GM21526 (cell line): ENCODE results near the gene CENPB.

Experiments
- ATAC-seq: cut with Tn5 transposase; IDR thresholded peaks from one replicate; pipeline ENCODE4 v1.9.1; 2021; ENCODE audit warnings: moderate library complexity; ENCODE audit not compliant: unreplicated experiment, low FRiP score

The CENPB gene

DNA sequence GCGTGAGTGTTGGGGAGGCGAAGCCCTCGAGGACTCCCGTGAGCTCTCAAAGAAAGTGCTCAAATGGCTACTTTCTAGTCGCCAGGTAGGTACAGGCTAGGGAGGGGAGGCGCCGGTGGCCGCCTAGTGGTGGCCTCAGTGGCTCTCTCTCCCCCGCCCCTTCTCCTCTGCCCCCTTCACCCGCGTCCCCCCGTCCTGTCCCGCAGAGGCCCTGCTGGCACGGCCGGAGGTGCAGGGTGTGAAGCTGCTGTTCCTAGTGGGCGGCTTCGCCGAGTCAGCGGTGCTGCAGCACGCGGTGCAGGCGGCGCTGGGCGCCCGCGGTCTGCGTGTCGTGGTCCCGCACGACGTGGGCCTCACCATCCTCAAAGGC, 35.2 kb downstream of the CENPB start:
- no peak for ATAC-seq

GRCh38 chr20:3749689-3750531, 36.6 kb downstream of the CENPB start:
- no peak for ATAC-seq

- no peak for ATAC-seq
Observed at GRCh38 chr20:3749087-3749688, 37.4 kb downstream of the CENPB start.

- no peak for ATAC-seq
Observed at GRCh38 chr20:3748073-3748472, 38.5 kb downstream of the CENPB start.

- no peak for ATAC-seq
Observed at GRCh38 chr20:3747471-3747870, 39.1 kb downstream of the CENPB start.

GRCh38 chr20:3745686-3746173, 40.8 kb downstream of the CENPB start:
- ATAC-seq: no peak

DNA sequence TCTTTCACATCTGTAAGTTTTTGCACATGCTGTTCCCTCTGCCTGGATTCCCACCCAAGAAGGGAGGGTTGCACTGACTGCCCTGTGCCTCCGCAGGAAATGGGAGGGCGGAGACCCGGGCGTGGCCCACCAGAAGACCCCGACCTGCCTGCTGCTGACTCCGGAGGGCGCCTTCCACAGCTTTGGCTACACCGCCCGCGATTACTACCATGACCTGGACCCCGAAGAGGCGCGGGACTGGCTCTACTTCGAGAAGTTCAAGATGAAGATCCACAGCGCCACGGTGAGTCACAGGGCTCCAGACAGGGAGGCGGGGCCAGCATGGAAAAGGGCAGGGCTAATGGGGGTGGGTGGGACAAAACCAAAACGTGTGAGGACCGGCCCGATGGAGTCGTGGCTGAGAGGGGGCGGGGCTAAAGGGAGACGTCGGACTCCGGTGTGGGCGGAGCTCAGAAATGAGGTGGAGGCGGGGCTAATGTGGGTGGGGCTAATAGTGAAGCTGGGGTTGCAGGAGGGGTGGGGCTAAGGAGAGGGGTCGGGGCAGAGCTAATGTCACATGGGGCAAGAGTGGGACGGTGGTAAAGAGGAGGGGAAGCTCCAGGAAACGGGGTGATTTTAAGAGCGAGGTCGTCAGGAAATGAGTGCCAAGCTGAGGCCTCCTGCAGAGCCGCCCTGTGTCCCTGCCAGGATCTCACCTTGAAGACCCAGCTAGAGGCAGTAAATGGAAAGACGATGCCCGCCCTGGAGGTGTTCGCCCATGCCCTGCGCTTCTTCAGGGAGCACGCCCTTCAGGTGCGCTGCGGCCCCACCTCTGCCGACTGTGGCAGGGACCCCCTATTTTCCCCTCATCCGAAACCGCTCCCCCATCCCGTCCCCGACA, 41.5 kb downstream of the CENPB start:
- ATAC-seq: no peak

DNA sequence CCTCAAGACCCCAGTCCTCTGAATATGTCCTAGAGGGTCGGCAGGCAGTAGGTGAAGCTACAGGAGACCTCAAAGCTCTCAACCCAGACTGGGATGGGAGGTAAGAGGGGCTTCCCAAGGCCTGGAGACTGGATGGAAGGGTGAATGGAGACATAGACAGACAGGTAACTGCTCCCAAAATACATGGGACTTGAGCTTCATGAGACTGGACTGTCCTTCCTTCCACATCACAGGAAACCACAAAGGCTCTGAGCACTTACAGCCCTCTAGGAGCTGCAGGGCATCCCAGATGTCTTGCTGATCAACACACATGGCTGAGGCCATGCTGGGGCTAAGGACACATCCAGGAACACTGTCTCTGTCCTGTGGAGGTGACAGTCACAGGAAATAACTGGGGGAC, 42.5 kb downstream of the CENPB start:
- ATAC-seq: no peak

- no peak for ATAC-seq
Observed at GRCh38 chr20:3743251-3743650, 43.3 kb downstream of the CENPB start.

GRCh38 chr20:3741836-3742458, 44.6 kb downstream of the CENPB start:
- ATAC-seq: no peak

DNA sequence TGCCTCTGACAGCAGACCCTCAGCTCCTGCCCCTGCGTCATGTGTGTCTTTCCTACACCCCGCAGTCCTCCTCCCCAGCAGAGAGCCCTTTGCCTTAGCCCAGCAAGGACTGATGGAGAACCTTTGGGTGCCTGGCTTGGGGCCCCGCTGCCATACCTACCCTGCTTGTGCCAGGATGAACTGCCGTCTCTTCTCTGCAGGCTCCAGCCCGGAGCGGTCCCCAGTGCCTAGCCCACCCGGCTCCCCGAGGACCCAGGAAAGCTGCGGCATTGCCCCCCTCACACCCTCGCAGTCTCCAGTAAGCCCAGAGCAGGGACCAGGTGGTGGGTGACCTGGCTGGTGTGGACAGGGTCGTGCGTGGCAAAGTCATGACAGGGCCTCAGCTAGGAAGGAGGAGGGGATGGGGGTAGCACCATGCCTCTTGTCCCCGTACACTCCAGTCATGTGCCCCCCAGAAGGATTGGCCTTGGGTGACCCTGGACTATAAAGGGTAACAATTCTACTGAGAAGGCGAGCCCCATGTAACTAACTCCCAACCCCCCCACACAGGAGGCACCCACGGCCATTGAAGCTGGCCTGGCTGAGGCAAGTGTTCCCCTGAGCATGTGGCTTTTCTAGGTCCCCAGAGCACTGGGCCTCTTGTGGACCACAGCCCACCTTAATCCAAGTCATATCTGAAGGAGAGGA, 45.8 kb downstream of the CENPB start:
- no peak for ATAC-seq

- no peak for ATAC-seq
Observed at GRCh38 chr20:3739926-3740451, 46.6 kb downstream of the CENPB start.

DNA sequence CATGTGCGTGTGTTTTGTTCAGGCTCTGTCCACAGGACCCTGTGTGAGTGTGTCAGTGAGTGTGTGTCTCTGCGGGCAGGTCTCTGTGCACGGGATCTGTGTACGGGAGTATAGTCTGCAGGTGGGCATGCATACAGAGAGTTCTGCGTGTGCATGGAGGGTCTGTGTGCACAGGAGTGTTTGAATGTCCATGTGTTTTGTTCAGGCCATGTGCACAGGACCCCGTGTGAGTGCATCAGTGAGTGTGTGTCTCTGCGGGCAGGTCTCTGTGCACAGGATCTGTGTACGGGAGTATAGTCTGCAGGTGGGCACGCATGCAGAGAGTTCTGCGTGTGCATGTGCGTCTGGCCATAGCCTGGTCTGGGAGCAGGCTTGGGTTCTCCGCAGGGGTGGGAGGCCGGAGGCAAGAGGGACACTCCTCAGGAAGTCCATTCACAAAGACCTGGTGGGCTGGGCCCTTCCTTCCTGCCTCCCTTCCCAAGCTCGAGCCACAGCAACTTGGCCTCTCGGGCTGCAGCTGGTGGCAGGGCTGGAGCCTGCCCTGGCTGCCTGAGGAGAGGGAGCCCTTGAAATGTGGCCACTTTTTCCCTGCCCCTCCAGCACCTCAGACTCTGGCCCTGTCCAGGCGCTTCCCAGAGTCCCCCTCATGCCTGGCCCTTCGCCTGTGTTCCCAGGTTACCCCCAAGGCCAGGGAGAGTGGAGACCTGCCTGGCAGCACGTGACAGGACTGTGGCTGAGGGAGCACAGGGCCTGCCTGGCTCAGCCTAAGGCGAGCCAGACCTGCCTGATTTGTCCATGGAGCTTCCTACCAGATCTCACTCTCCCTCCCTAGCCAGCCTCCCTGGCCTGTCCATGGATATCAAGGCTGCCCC, 47.2 kb downstream of the CENPB start:
- no peak for ATAC-seq

DNA sequence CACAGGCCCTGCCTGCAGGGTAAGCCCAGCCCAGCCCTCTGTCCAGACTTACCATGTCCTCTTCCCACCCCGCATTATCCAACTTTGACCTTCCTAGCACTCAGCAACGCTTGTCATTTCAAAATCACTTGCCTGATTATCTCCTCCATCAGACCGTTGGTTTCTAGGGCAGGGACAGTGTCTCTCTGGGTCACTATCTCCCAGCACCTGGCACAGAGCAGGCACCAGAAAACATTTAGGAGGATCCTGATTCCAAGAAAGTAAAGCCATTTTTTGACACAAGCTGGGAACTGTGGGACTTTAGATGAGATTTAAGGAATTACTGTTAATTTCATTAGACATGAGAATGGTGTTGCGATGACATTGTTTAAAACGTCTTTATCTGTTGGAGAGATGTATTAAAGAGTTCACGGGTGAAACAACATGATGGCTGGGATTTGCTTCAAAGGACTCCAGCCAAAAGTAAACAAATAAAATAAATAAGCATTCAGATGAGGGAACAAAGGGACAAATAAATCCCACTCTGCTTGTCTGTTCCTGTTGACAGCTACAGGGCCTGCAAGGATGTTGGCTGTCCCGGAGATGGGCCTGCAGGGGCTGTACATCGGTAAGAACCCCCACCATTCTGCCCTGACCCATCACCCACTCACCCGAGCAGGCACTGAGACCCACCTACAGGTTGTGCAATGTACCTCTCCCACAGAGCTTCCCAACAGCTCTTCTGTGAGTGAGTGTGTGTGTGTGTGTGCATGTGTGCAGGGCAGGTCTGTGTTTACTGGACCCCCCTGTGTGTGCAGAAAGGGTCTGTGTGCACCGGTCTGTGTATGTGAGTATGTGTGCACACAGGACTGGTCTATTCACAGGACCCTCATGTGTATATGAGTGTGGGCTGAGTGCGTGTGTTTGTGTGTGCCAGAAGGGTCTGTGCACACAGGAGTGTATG, 48.2 kb downstream of the CENPB start:
- no peak for ATAC-seq

DNA sequence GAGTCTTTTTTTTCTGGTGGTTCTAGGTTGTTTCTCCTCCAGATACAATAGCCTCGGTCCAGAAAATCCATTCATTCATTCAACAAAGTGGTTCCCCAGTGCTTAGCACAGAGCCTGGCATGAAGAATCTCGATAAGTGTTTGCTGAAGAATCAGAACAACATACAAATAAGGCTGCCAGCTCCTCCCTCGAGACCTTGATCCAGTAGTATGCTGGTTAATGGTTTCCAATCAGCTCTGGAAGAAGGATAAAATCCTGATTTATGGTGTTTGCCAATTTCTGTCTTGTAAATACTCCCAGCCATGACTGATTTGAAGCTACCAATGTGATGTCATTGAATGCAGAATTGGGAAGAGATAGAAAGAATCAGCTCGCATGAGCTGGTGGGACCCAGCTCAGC, 50.8 kb downstream of the CENPB start:
- ATAC-seq: no peak

DNA sequence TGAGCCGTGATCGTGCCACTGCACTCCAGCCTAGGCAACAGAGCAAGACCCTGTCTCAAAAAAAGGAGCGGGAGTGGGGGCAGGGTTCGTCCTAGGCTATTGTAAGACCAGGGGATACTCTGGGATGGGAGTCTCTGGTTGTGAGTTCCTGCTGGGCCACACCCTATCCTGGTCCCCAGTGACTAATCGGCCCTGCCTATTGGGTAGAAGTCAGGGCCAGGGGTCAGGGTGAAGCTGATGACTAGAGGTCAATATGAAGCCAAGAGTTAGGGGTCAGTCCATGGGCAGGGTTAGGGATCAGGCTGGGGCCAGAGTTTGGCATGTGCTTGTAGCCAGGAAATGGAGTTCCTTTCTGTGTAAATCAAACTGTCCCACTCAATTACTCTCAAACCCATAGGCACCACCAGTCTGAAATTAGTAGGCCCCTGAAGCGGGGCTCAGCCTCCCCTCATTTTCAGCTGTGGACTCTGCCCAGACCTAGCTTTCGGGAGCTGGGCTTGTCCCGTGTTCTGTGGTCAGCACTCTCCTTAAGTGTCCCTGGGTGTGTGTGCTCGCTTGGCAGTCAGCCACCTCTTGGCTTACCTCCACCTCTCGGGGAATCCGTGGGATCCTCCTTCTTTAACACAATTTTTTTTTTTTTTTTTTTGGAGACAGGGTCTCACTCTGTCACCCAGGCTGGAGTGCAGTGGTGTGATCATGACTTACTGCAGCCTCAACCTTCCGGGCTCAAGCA, 52.3 kb downstream of the CENPB start:
- ATAC-seq: no peak
